Neural progenitor cell (in vitro differentiated cells): ENCODE data around the gene COLEC12. TPM values are rescaled to one million over a fixed set of nuclear protein-coding genes. Genes with fewer than 3 reads are reported as not detected.

Experiments used
- DNase-seq: peaks from one replicate; pipeline ENCODE4 v3.0.0-alpha.2; 2016; ENCODE audit warnings: low spot score
- H2AFZ ChIP-seq: fragments of 200-600 bp; sonication (generic); replicated peaks from 2 replicates; pipeline ENCODE4 v1.6.1; 2016; ENCODE audit warnings: antibody characterized with exemption
- H3F3A ChIP-seq: fragments of 200-600 bp; sonication (generic); 2 replicates; pipeline ENCODE4 v1.6.1; 2016; ENCODE audit warnings: antibody characterized with exemption, low read depth
- H3K27ac ChIP-seq: fragments of 200-600 bp; sonication (generic); 2 replicates; pipeline ENCODE4 v1.5.1; 2016; ENCODE audit warnings: mild to moderate bottlenecking
- H3K27me3 ChIP-seq: fragments of 200-600 bp; sonication (generic); 2 replicates; pipeline ENCODE4 v1.6.1; 2016; ENCODE audit warnings: mild to moderate bottlenecking, moderate library complexity
- H3K36me3 ChIP-seq: fragments of 200-600 bp; sonication (generic); 2 replicates; pipeline ENCODE4 v1.5.1; 2016
- H3K4me1 ChIP-seq: fragments of 200-600 bp; sonication (generic); 2 replicates; pipeline ENCODE4 v1.6.1; 2016; ENCODE audit warnings: mixed run types
- H3K4me2 ChIP-seq: fragments of 200-600 bp; sonication (generic); 2 replicates; pipeline ENCODE4 v1.6.1; 2016
- H3K4me3 ChIP-seq: fragments of 200-600 bp; sonication (generic); 2 replicates; pipeline ENCODE4 v1.5.1; 2016
- H3K79me2 ChIP-seq: fragments of 200-600 bp; sonication (generic); 2 replicates; pipeline ENCODE4 v1.6.1; 2016; ENCODE audit warnings: low read depth
- H3K9ac ChIP-seq: fragments of 200-600 bp; sonication (generic); 2 replicates; pipeline ENCODE4 v1.6.1; 2016
- H3K9me3 ChIP-seq: fragments of 200-600 bp; sonication (generic); 2 replicates; pipeline ENCODE4 v1.5.1; 2016; ENCODE audit warnings: low read depth
- H4K20me1 ChIP-seq: fragments of 200-600 bp; sonication (generic); 2 replicates; pipeline ENCODE4 v1.6.1; 2016; ENCODE audit warnings: low read depth
- H3K27ac Mint-ChIP-seq: 3 replicates; pipeline ENCODE4 v1.8.0; 2021; ENCODE audit warnings: mixed read lengths
- H3K27me3 Mint-ChIP-seq: 2 replicates; pipeline ENCODE4 v1.8.0; 2022; ENCODE audit warnings: low read depth, mild to moderate bottlenecking, inconsistent platforms, moderate library complexity, mixed read lengths; ENCODE audit not compliant: insufficient read depth
- H3K36me3 Mint-ChIP-seq: 3 replicates; pipeline ENCODE4 v1.8.0; 2021; ENCODE audit warnings: mixed read lengths
- H3K4me1 Mint-ChIP-seq: 3 replicates; pipeline ENCODE4 v1.8.0; 2021; ENCODE audit warnings: mixed read lengths
- H3K4me3 Mint-ChIP-seq: 3 replicates; pipeline ENCODE4 v1.8.0; 2021; ENCODE audit warnings: mild to moderate bottlenecking, moderate library complexity, mixed read lengths
- H3K9me3 Mint-ChIP-seq: 3 replicates; pipeline ENCODE4 v1.8.0; 2020; ENCODE audit warnings: mixed read lengths
- EZH2 ChIP-seq: fragments of 200-600 bp; sonication (generic); IDR thresholded peaks from 2 replicates; pipeline ENCODE4 v1.6.1; 2017; ENCODE audit warnings: antibody characterized with exemption, mild to moderate bottlenecking, moderate library complexity
- EZH2phosphoT487 ChIP-seq: fragments of 200-600 bp; sonication (generic); IDR thresholded peaks from 2 replicates; pipeline ENCODE4 v1.6.1; 2017; ENCODE audit warnings: antibody characterized with exemption
- total RNA-seq: library from RNA; depleted of rRNA; stranded (reverse); fragments of >200 nt; gene quantifications from 2 replicates; pipeline ENCODE4 v1.2.3, GENCODE V29; 2015; ENCODE audit warnings: low replicate concordance
- TF ChIP-seq, protein P1 (sequence below): fragments of 200-600 bp; sonication (generic); IDR thresholded peaks from 2 replicates; pipeline ENCODE4 v1.5.1; 2017; ENCODE audit warnings: antibody characterized with exemption, mild to moderate bottlenecking

Gene COLEC12
- total RNA-seq, 1 donor from 2014 or later = 2.0 TPM

DNA sequence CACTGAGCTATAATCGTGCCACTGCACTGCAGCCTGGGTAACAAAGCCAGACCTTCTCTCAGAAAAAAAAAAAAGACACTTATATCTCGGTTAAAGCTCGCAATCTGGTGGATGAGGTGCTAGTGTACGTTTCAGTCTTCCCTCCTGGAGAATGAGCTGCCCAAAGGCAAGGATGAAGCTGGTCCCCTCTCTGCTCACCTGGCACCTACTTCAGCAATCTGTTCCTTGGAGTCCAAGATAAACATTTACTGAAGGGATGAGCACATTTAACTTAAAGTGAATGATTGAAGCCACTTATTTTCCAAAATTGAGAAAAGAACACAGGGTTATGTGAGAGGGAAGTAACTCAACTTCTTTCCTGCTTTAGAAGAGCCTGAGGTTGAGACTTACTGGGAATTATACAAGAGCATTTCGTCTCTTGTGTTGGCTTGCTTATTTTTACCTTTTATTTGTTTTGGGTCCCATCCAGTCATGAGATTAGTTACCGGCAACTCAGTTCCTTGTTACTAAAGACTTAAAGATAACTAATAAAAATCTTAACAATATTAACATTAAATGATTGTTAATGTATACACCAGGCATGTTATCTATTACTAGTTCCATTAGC lies 33.6 kb upstream of the COLEC12 start:
- peaks cover 2% of the 10 kb centered on the region for H3K9me3 Mint-ChIP-seq
- Histone ChIP-seq H2AFZ (no peak overlapping the region), H3K27me3 (no peaks in the 10 kb centered on the region), H3K9ac (no peak overlapping the region), H3F3A (no peaks in the 10 kb centered on the region), H3K27ac (no peak overlapping the region), H3K4me3 (no peak overlapping the region), H3K4me1 (no peaks in the 10 kb centered on the region), H3K79me2 (no peaks in the 10 kb centered on the region), H3K4me2 (no peak overlapping the region), H4K20me1 (no peaks in the 10 kb centered on the region), H3K9me3 (no peaks in the 10 kb centered on the region), H3K36me3 (no peaks in the 10 kb centered on the region)
- H3K36me3 Mint-ChIP-seq = no peaks in the 10 kb centered on the region
- H3K4me1 Mint-ChIP-seq = no peaks in the 10 kb centered on the region
- TF ChIP-seq, protein P1, sequence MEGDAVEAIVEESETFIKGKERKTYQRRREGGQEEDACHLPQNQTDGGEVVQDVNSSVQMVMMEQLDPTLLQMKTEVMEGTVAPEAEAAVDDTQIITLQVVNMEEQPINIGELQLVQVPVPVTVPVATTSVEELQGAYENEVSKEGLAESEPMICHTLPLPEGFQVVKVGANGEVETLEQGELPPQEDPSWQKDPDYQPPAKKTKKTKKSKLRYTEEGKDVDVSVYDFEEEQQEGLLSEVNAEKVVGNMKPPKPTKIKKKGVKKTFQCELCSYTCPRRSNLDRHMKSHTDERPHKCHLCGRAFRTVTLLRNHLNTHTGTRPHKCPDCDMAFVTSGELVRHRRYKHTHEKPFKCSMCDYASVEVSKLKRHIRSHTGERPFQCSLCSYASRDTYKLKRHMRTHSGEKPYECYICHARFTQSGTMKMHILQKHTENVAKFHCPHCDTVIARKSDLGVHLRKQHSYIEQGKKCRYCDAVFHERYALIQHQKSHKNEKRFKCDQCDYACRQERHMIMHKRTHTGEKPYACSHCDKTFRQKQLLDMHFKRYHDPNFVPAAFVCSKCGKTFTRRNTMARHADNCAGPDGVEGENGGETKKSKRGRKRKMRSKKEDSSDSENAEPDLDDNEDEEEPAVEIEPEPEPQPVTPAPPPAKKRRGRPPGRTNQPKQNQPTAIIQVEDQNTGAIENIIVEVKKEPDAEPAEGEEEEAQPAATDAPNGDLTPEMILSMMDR = no peak
- no peak for DNase-seq
- H3K4me3 Mint-ChIP-seq = no peak overlapping the region
- H3K27ac Mint-ChIP-seq = no peak overlapping the region
- H3K27me3 Mint-ChIP-seq = peaks cover 6% of the 10 kb centered on the region

DNA sequence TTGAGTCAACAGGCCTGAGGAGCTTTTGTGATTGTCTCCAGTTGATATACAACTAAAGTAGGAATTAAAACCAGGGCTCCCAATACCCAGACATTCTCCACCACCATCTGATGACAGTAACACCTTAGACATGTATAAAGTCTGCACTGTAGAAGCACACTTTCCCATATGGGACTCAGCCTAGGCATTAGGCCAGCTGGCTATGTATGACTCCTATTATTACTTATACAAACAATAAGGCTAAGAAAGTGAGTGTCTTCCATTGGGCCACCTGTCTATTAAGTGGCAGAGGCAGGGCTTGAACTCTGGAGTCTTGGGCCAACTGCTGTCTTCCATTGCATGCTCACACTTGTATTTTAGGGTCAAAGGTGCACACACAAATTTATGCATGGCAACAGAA lies 32.1 kb upstream of the COLEC12 start:
- H3K4me3 Mint-ChIP-seq = no peak overlapping the region
- Histone ChIP-seq H2AFZ (no peak overlapping the region), H3K4me2 (no peak overlapping the region), H3K36me3 (no peaks in the 10 kb centered on the region), H3F3A (no peaks in the 10 kb centered on the region), H3K9me3 (no peaks in the 10 kb centered on the region), H3K79me2 (no peaks in the 10 kb centered on the region), H3K27ac (no peak overlapping the region), H3K27me3 (no peaks in the 10 kb centered on the region), H4K20me1 (no peaks in the 10 kb centered on the region), H3K4me1 (no peaks in the 10 kb centered on the region), H3K4me3 (no peak overlapping the region), H3K9ac (no peak overlapping the region)
- no peak for DNase-seq
- no peaks in the 10 kb centered on the region for H3K36me3 Mint-ChIP-seq
- peaks cover 9% of the 10 kb centered on the region for H3K27me3 Mint-ChIP-seq
- peaks cover 9% of the 10 kb centered on the region for H3K4me1 Mint-ChIP-seq
- peaks cover 2% of the 10 kb centered on the region for H3K9me3 Mint-ChIP-seq
- H3K27ac Mint-ChIP-seq = no peak overlapping the region
- TF ChIP-seq EZH2 = no peak
- TF ChIP-seq, protein P1 = no peak

DNA sequence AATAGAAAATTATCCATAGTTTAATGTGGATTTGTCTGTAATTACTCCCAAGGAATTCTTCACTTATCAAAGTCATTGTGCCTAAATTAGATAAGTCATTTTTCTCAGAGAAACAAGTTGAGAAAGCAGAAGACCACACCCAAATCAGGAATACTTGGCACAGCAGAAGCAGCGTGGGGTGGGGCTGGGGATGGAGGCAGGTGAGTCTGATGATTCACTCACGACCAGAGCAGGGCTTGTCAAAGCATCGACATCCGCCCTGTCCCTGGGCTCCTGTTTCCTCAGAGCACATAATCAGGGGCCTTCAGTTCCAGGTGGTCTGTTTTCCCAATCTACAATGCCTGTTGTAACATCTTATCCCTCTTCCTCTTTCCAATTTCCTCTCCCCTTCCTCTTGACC lies 31.5 kb upstream of the COLEC12 start:
- no peaks in the 10 kb centered on the region for H3K9me3 ChIP-seq
- no peak overlapping the region for H3K9ac ChIP-seq
- Mint-ChIP-seq H3K9me3 (peaks cover 2% of the 10 kb centered on the region), H3K4me3 (no peak overlapping the region), H3K27me3 (peaks cover 9% of the 10 kb centered on the region), H3K36me3 (no peaks in the 10 kb centered on the region), H3K4me1 (peaks cover 15% of the 10 kb centered on the region), H3K27ac (no peak overlapping the region)
- H2AFZ ChIP-seq = no peak overlapping the region
- H3K4me3 ChIP-seq = no peak overlapping the region
- DNase-seq = no peak
- no peaks in the 10 kb centered on the region for H3K79me2 ChIP-seq
- H3K27ac ChIP-seq = no peak overlapping the region
- H3F3A ChIP-seq = no peaks in the 10 kb centered on the region
- H3K4me1 ChIP-seq = no peaks in the 10 kb centered on the region
- H3K36me3 ChIP-seq = no peaks in the 10 kb centered on the region
- H3K27me3 ChIP-seq = no peaks in the 10 kb centered on the region
- no peak overlapping the region for H3K4me2 ChIP-seq
- no peaks in the 10 kb centered on the region for H4K20me1 ChIP-seq
- TF ChIP-seq, protein P1 = no peak
- TF ChIP-seq EZH2 (no peak), EZH2phosphoT487 (no peak)
